Neuronal stem cell (in vitro differentiated cells): ENCODE data around the gene IFT80.

Experiments
- DNase-seq: peaks from one replicate; pipeline ENCODE4 v3.0.0-alpha.2; 2013; ENCODE audit warnings: low spot score
- H2AFZ ChIP-seq: one replicate; pipeline ENCODE4 v1.6.1; 2013; ENCODE audit warnings: mild to moderate bottlenecking, low read length, inconsistent platforms
- H2AK5ac ChIP-seq: 2 replicates; pipeline ENCODE4 v1.6.1; 2013; ENCODE audit warnings: low read depth, mild to moderate bottlenecking, inconsistent platforms, low read length, moderate library complexity, mixed read lengths
- H2BK120ac ChIP-seq: 2 replicates; pipeline ENCODE4 v1.6.1; 2013; ENCODE audit warnings: low read depth, mild to moderate bottlenecking, inconsistent platforms, low read length, moderate library complexity, mixed read lengths
- H2BK12ac ChIP-seq: one replicate; pipeline ENCODE4 v1.6.1; 2013; ENCODE audit warnings: low read length, inconsistent platforms
- H2BK15ac ChIP-seq: 2 replicates; pipeline ENCODE4 v1.6.1; 2013; ENCODE audit warnings: mild to moderate bottlenecking, low read length, inconsistent platforms, mixed read lengths
- H2BK5ac ChIP-seq: one replicate; pipeline ENCODE4 v1.6.1; 2013; ENCODE audit warnings: inconsistent platforms, mild to moderate bottlenecking, low read length, moderate library complexity
- H3K14ac ChIP-seq: one replicate; pipeline ENCODE4 v1.6.1; 2013; ENCODE audit warnings: low read length, inconsistent platforms
- H3K18ac ChIP-seq: 2 replicates; pipeline ENCODE4 v1.6.1; 2013; ENCODE audit warnings: low read length, inconsistent platforms
- H3K23ac ChIP-seq: 2 replicates; pipeline ENCODE4 v1.6.1; 2013; ENCODE audit warnings: low read depth, mild to moderate bottlenecking, mixed read lengths, low read length, inconsistent platforms; ENCODE audit not compliant: poor library complexity
- H3K27ac ChIP-seq: replicated peaks from 3 replicates; pipeline ENCODE4 v1.5.1; 2013; ENCODE audit warnings: low read length, inconsistent platforms
- H3K27me3 ChIP-seq, 3 experiments: 2 replicates each; pipeline ENCODE4 v1.6.1; 2013; ENCODE audit warnings: low read length in 3 of 3, mild to moderate bottlenecking in 2 of 3, inconsistent platforms in 1 of 3, low read depth in 1 of 3, mixed read lengths in 1 of 3, moderate library complexity in 1 of 3; ENCODE audit not compliant: control insufficient read depth in 3 of 3, insufficient read depth in 3 of 3
- H3K36me3 ChIP-seq, 2 donors: replicated peaks in 1 of 2; 2 replicates each; pipeline ENCODE4 v1.6.1; 2013; ENCODE audit warnings: low read length in 2 of 2; ENCODE audit not compliant: control insufficient read depth in 2 of 2, insufficient read depth in 2 of 2
- H3K4ac ChIP-seq: 2 replicates; pipeline ENCODE4 v1.6.1; 2013; ENCODE audit warnings: inconsistent platforms, mild to moderate bottlenecking, low read length, moderate library complexity
- H3K4me1 ChIP-seq, 2 donors: 1 replicate in 1 of 2; 2 replicates in 1 of 2; pipeline ENCODE4 v1.6.1; 2013; ENCODE audit warnings: low read length in 2 of 2, low read depth in 1 of 2; ENCODE audit not compliant: control insufficient read depth in 2 of 2, insufficient read depth in 1 of 2
- H3K4me2 ChIP-seq: one replicate; pipeline ENCODE4 v1.6.1; 2013; ENCODE audit warnings: mild to moderate bottlenecking, low read length, inconsistent platforms; ENCODE audit not compliant: insufficient read depth, poor library complexity, severe bottlenecking
- H3K4me3 ChIP-seq, 2 donors: 2 replicates each; pipeline ENCODE4 v1.5.1; 2013; ENCODE audit warnings: low read length in 2 of 2, mild to moderate bottlenecking in 2 of 2, inconsistent platforms in 1 of 2, moderate library complexity in 1 of 2
- H3K79me1 ChIP-seq: one replicate; pipeline ENCODE4 v1.6.1; 2013; ENCODE audit warnings: low read depth, mild to moderate bottlenecking, inconsistent platforms, low read length, moderate library complexity
- H3K9ac ChIP-seq: one replicate; pipeline ENCODE4 v1.6.1; 2013; ENCODE audit warnings: mild to moderate bottlenecking, low read depth, low read length, inconsistent platforms; ENCODE audit not compliant: poor library complexity
- H3K9me3 ChIP-seq, 2 donors: replicated peaks in 1 of 2; 2 replicates each; pipeline versions ENCODE3 to v1.6.1; 2013; ENCODE audit warnings: low read length in 2 of 2, mild to moderate bottlenecking in 2 of 2, inconsistent platforms in 1 of 2, low read depth in 1 of 2, mixed read lengths in 1 of 2, moderate library complexity in 1 of 2; ENCODE audit not compliant: control insufficient read depth in 2 of 2, insufficient read depth in 1 of 2
- H4K8ac ChIP-seq: one replicate; pipeline ENCODE4 v1.6.1; 2013; ENCODE audit warnings: low read depth, mild to moderate bottlenecking, inconsistent platforms, low read length, moderate library complexity
- H4K91ac ChIP-seq: one replicate; pipeline ENCODE4 v1.6.1; 2013; ENCODE audit warnings: low read length, low read depth, mild to moderate bottlenecking, inconsistent platforms; ENCODE audit not compliant: poor library complexity
- WGBS, 2 donors: extraction: QIAGEN DNeasy Blood & Tissue Kit; methylation state at CpG; one replicate each; pipeline ENCODE4 v1.1.7; 2013; ENCODE audit warnings: missing lambda C conversion rate in 2 of 2, mixed read lengths in 1 of 2; ENCODE audit not compliant: insufficient read length in 2 of 2, insufficient replicate concordance in 1 of 2; ENCODE audit errors: extremely low coverage in 2 of 2; 5-methylcytosine and 5-hydroxymethylcytosine counted together

The IFT80 gene

DNA sequence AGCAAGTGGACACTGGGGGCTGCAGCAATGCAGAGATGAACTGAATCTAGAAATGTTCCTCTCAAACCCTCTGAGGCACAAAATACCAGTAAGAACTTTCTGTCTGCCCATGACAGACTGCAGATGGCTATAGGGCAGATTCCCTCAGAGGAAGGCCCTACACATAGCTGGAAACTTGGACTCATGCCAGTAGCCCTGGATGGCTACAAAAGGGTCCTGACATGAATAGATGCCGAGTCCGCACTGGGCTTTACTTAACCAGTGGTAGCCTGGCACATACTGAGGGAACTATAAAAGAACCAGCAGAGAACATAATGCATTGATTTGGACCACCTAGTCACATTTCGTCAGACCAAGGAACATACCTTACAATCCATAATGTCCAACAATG is 107.1 kb downstream of the IFT80 start:
- Histone ChIP-seq H2AK5ac (no peak overlapping the region), H4K8ac (no peak overlapping the region), H3K79me1 (no peaks in the 10 kb centered on the region), H2BK12ac (no peak overlapping the region), H3K27me3 (no peaks in the 10 kb centered on the region), H2BK5ac (no peak overlapping the region), H3K4ac (no peak overlapping the region), H3K9me3 (no peaks in the 10 kb centered on the region), H2AFZ (no peak overlapping the region), H4K91ac (no peak overlapping the region), H3K4me3 (no peak overlapping the region), H3K4me1 (no peaks in the 10 kb centered on the region), H3K27ac (no peak overlapping the region), H3K36me3 (peaks cover 0 to 5% of the 10 kb centered on the region in 2 donors), H3K23ac (no peak overlapping the region), H3K4me2 (no peak overlapping the region), H3K18ac (no peak overlapping the region), H2BK120ac (no peak overlapping the region), H3K9ac (no peak overlapping the region), H3K14ac (no peak overlapping the region), H2BK15ac (no peak overlapping the region)
- no peak for DNase-seq
- no CpG with 5 or more reads among the region's 3 CpGs for WGBS, 2 donors

DNA sequence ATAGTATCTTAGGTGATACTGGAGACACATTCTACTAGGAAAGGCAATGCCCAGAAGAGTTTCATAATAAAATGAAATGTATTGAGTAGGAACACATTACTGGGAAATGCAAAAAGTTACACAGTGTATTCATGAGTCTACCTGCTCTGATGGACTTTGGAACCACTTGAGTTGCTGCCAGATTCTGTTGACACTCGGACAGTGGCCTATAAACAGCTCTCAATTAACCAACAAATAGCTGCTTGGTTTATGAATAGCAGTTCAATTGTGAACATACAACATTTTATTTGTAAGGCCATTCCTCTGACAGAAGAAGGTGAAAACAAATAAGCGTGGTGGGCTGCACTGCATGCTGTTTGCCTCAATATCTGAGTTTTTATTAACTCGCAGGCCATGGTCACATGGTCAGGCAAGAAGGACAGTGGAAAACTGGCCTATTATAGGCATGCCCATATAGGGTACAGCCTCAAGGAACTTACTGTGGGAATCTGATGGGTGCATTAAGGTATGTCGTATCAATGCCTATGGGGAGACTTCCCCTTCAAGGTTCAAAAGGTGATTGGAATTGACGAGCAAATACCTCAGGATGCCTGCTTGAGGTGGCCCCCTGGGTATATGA is 107.6 kb downstream of the IFT80 start:
- no peak overlapping the region for H3K9ac ChIP-seq
- no peak overlapping the region for H3K4me2 ChIP-seq
- no peak overlapping the region for H4K91ac ChIP-seq
- no peaks in the 10 kb centered on the region for H3K79me1 ChIP-seq
- H3K4ac ChIP-seq, result no peak overlapping the region
- no peak overlapping the region for H3K4me3 ChIP-seq
- H3K18ac ChIP-seq, result no peak overlapping the region
- peaks cover 0 to 6% of the 10 kb centered on the region in 2 donors for H3K36me3 ChIP-seq
- H3K9me3 ChIP-seq, result no peaks in the 10 kb centered on the region
- no peaks in the 10 kb centered on the region for H3K27me3 ChIP-seq
- no CpG with 5 or more reads among the region's 5 CpGs for WGBS, 2 donors
- no peak overlapping the region for H2BK15ac ChIP-seq
- no peak overlapping the region for H2AK5ac ChIP-seq
- H2BK120ac ChIP-seq, result no peak overlapping the region
- H4K8ac ChIP-seq, result no peak overlapping the region
- no peak overlapping the region for H2BK5ac ChIP-seq
- no peaks in the 10 kb centered on the region for H3K4me1 ChIP-seq
- no peak overlapping the region for H2BK12ac ChIP-seq
- no peak overlapping the region for H2AFZ ChIP-seq
- H3K27ac ChIP-seq, result no peak overlapping the region
- DNase-seq, result no peak
- H3K23ac ChIP-seq, result no peak overlapping the region
- H3K14ac ChIP-seq, result no peak overlapping the region

DNA sequence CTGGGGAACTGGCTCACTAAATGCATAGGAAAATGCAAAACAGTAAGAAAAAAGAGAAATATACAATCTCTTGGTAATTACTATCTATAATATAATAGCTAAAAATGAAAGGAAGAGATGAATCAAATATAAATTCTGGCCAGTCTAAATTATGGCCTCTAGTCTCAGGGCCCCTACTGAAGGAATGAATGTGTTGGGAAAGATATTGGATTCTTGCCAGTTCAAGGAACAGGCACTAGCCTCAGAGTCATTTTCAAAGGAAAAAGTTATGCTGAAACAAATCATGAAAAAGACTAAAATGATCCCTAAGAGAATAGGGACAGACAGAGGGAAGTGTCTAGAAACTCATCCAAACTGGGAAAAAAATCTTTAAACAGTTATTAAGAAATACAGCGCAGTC is 111.4 kb downstream of the IFT80 start:
- no peak overlapping the region for H4K8ac ChIP-seq
- H3K4ac ChIP-seq, result no peak overlapping the region
- no peaks in the 10 kb centered on the region for H3K9me3 ChIP-seq
- H2AFZ ChIP-seq, result no peak overlapping the region
- H3K27ac ChIP-seq, result no peak overlapping the region
- H2BK12ac ChIP-seq, result no peak overlapping the region
- no peak for DNase-seq
- no peak overlapping the region for H3K4me2 ChIP-seq
- H3K18ac ChIP-seq, result no peak overlapping the region
- no peaks in the 10 kb centered on the region for H3K4me1 ChIP-seq
- H3K27me3 ChIP-seq, result no peaks in the 10 kb centered on the region
- H3K36me3 ChIP-seq, result peaks cover 2 to 11% of the 10 kb centered on the region in 2 donors
- H3K4me3 ChIP-seq, result no peak overlapping the region
- no peak overlapping the region for H2BK120ac ChIP-seq
- no peak overlapping the region for H3K23ac ChIP-seq
- no peak overlapping the region for H2BK15ac ChIP-seq
- no peak overlapping the region for H2AK5ac ChIP-seq
- no peak overlapping the region for H3K9ac ChIP-seq
- H3K14ac ChIP-seq, result no peak overlapping the region
- H2BK5ac ChIP-seq, result no peak overlapping the region
- WGBS, 2 donors, result no CpG with 5 or more reads among the region's 1 CpG
- no peaks in the 10 kb centered on the region for H3K79me1 ChIP-seq
- no peak overlapping the region for H4K91ac ChIP-seq

DNA sequence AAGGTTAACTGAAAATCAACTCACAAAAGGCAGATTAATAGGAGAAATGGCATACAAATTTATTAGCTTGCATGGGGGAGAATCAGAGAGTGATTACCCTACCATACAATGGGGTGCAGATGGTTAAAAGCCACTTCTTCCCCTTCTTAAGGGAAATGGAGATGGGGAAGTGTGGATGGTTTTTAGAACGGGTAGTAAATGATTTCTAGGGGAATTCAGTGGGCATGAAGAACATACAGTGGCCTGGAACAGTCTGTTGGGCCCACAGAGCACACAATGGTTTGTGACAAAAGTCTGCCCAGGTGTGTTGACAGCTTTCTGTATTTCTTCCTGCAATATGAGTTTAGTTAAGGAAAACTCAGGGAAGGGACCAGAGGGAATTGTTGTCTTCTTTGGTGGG is 112.8 kb downstream of the IFT80 start:
- no peak overlapping the region for H3K4ac ChIP-seq
- H2AFZ ChIP-seq, result no peak overlapping the region
- no peaks in the 10 kb centered on the region for H3K9me3 ChIP-seq
- H4K91ac ChIP-seq, result no peak overlapping the region
- DNase-seq, result no peak
- H2BK5ac ChIP-seq, result no peak overlapping the region
- H3K27me3 ChIP-seq, result no peaks in the 10 kb centered on the region
- H3K14ac ChIP-seq, result no peak overlapping the region
- no peak overlapping the region for H3K23ac ChIP-seq
- H2BK12ac ChIP-seq, result no peak overlapping the region
- no peak overlapping the region for H3K4me3 ChIP-seq
- H3K27ac ChIP-seq, result no peak overlapping the region
- H2BK120ac ChIP-seq, result no peak overlapping the region
- peaks cover 2 to 11% of the 10 kb centered on the region in 2 donors for H3K36me3 ChIP-seq
- H3K79me1 ChIP-seq, result no peaks in the 10 kb centered on the region
- no peaks in the 10 kb centered on the region for H3K4me1 ChIP-seq
- no peak overlapping the region for H3K4me2 ChIP-seq
- no peak overlapping the region for H3K9ac ChIP-seq
- no peak overlapping the region for H3K18ac ChIP-seq
- no peak overlapping the region for H4K8ac ChIP-seq
- H2AK5ac ChIP-seq, result no peak overlapping the region
- H2BK15ac ChIP-seq, result no peak overlapping the region
- WGBS, 2 donors, result no CpG with 5 or more reads among the region's 1 CpG
